ENCODE measurements around the gene GPC3.

The GPC3 gene

DNA sequence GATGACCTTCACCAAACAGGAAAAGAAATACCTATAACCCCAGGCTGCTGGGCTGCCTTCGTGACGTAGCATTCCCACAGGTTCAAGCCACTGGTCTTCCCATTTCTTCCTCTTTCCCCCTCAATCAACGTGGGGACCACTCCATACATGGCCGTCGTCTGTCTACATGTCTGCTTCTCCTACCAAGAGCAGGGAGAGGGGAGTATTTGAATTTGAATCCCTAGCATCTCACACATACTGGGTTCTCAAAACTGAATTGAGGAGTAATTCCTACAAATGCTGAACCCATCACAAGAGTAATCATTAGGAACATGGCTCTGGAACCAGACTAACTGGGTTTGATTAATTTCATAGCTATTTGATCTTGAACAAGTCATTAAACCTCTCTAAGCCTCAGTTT is 17.3 kb downstream of the GPC3 start:
- DNase-seq (ENCODE audit: low read depth), result no peak

DNA sequence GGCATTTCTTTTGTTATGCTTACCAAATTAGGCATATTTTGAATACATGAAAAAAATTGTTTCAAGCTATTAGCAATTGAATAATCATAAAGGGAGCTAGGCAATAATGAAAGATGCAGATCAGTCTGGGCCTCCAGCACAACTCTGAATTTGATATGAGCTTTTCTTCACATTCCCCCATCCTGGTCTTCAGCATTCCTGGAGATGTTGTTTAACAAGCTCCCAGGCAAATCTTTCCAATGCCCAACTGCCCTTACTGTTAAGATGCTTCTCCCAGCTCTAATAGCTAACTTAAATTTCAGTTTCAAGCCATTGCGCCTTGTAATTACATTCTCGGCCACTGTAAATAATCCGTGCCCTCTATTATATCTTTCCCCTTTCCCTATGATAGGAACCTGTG is 19.2 kb downstream of the GPC3 start:
- no peak for DNase-seq (ENCODE audit: low read depth)

DNA sequence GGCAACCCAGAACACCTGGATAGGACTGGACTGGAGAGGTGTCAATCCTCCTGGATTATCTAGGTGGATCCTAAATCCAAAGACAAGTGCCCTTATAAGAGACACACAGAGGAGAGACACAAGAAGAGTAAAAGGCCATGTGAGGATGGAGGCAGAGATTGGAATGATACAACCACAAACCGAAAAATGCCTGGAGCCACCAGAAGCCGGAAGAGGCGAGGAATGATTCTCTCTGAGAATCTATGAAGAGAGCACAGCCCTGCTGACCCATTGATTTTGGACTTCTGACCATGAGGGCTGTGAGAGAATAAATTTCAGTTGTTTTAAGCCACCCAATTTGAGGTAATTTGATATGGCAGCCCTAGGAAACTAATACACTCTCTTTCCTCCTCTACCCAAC is 20.1 kb downstream of the GPC3 start:
- no peak for DNase-seq (ENCODE audit: low read depth)

DNA sequence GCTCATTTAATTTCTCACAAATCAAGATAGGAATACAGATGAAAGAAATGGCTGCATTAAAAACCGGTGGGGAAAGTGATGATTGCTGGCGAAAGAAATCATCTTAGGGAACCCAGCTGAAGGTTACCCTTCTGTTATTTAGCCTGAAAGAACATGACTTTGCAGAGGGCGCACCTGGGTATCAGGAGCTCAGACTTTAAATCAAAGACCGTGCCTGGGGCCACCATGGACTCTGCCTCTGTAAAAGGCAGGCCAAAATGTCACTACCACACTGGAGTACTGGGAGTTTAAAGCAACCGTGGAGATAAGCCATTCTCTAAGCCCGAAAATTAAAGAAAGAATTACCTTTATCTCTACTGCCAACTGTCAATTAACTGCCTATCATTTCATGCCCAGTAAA is 24.3 kb downstream of the GPC3 start:
- DNase-seq (ENCODE audit: low read depth), result no peak

DNA sequence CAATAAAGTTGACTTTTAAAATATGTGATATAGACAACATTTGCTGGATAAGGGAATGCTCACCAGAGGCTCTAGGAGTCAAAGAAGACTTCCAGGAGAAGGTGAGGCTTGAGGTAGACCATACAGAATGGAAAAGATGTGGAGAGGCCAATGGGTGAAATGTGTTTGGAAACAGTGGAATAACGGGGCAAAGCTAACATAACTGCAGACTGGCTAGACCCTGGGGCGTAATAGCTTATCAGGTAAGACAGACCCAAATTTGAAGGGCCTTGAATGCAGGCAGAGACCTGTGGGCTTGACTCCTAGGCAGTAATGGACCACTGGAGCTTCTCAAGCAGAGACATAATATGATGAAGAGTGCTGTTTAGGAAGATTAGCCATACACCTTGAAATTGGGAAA is 25.4 kb downstream of the GPC3 start:
- DNase-seq (ENCODE audit: low read depth), result no peak

DNA sequence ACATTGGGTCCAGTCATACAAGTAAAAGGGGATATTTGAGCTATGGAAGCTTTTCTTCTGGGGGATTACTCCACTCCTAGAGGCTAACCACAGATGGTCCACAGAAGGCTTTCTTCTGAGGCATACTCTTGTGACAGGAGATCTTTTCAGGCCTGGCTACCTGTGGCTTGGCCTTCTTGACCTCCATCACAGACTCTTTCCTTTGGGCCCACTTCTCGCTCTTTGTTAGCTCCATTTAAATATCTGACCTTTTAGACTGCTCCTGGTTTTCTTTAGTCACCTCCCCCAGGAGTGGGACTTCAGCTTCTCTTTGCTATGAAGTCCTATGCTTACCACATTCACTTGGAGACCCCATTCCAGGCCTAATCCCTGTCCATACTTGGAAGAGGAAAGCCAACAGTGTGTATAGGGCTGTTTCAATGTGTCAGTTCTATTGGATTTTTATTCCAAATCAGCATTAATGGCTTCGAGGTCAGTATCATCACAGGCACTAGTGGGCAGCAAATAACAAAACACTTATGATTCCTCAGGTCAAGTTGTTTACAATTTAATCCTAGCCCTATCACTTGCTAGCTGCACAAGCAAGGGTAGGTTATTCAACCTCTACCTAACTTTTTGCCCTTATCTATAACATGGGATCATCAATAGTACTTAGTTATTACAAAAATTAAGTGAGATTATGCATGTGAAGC is 26.3 kb downstream of the GPC3 start:
- no peak for DNase-seq (ENCODE audit: low read depth)

DNA sequence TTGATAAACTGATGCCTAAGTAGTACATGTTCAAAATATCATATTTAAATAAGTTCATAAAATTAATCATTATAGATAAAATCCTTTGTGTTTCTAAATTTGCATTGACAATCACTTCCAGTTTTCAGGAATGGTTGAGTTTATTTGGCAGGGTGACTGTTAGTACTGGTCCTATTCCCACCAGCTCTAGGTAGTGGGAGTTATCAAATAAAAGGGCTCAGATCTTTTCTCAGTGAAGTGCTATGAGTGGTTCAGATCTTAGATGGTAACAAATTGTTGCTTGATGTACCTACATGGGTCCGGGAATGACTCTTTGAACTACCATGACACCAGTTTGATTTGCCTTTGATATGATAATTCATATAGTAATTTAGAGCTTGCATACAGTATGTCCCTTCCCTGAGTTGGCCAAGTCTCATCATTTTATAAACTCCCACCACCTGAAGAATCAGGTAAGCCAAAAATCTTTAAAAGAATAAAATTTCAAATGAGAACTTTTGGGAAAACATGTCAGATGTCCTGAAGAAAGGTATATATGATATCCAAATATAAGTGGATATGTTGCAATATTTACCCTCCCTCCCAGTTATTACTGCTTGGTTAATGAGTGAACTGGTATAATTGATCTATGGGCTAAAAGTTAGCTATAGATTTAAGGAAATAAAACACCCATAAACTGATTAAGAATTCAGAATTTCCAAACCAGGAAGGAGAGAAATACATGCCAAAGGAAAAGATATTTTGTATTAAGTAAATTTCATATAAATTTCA is 28.6 kb downstream of the GPC3 start:
- no peak for DNase-seq (ENCODE audit: low read depth)

DNA sequence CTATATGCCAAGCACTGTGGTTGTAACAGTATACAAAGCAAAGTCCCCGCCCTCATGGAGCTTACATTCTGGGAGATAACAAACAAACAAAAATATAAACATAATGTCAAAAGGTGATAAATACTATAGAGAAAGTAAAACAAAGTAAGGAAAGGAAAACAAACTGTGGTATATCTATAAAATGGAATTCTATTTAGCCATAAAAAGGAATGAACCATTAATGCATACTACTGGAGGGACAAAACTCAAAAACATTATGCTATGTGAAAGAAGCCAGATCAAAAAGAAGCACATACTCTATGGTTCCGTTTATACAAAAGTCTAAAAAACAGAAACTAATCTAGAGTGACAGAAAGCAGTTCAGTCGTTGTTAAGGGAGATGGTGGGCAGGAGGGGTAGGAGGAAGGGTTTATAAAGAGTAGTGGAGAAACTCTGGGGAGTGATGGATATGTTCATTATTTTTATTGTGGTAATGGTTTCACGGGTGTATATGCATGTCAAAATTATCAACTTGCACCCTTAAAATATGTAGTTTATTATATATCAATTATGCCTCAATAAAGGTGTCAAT is 31.5 kb downstream of the GPC3 start:
- no peak for DNase-seq (ENCODE audit: low read depth)

DNA sequence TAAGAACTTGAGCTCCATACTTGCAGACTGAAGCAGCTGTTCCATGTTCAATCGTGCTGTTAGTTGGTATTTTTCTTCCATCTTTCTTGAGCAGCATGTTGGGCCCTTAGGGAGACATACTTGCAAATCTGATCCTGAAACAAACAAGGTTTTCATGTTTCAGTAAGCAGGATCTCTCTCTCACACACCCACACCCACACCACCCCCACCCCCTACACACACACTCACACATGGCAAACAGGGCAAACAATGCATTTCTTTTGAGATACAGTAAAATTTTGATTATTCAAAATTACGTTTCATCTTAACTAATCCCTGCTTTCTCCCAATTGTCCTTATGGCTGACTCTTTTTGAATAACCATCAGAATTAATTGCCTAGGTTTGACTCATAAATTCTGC is 32.3 kb downstream of the GPC3 start:
- no peak for DNase-seq (ENCODE audit: low read depth)

DNA sequence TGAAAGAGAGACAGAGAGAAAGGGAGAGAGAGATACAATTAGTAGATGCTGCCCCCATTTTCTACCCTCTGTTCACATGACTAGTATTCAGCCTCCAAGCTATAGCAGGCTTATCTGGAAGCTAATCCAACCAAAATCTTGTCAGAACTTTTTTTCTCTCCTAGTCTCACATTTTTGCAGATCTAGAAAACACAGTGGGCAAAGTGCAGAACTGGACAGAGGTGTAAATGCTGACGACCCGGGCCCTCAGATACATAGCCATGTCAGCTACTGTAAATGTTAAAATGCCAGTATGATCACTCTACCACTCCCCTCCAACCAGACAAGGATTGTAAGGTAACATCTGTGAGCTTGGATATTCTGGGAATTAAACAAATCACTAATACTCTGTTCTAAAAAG is 34.3 kb downstream of the GPC3 start:
- DNase-seq (ENCODE audit: low read depth), result no peak

DNA sequence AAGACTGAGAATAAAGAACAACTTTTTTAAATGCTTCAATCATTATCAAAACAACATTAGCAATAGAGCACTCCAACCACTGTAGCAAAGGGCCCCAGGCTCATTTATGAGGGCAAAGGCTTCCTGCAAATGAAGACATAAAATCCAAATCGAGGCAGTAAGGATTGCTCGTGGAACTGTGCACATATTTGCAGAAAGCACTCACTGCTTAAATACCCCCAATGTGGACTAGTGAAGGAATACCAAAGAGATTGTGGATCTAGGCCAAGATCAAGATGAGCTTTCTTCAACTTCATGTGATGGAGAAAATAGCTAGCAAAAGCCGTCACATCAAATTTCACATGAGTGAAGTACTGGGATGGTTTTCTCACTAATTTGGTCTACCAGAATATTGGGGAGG is 35.2 kb downstream of the GPC3 start:
- DNase-seq (ENCODE audit: low read depth), result no peak

DNA sequence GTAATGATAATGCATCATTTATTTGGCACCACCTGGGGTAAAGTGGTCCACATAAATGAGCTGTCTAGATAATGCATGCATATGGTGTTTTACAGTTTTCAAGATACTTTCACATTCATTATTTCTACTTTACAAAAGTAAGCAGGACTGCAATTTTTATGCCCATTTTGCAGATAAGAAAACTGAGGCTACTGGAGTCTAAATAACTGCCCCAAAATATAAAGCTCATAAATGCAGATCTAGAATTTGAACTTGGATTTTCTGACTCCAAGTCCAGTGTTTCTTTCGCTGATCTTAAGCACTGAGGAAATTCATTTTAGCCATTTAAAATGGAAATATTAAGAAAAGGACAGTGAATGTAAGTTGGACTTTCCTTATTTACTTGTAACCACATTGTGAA is 36.5 kb downstream of the GPC3 start:
- no peak for DNase-seq (ENCODE audit: low read depth)

DNA sequence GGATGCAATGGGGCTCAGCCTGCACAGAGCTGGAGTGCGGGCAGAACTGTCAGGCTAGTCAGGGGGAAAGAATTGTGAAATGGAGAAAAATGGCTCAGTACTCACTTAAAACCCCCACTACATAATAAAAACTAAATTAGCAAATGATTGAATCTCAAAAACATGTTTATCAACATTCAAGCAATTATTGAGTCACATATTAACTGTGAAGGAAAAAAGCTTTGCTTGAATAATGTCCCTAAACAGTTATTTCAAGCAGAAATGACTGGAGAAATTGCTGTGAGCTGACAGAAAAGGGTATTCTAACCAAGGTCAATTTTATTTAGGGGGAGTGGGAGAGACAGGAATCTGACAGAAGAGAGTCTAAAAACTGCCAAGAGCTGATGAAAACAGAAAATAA is 37.4 kb downstream of the GPC3 start:
- no peak for DNase-seq (ENCODE audit: low read depth)

DNA sequence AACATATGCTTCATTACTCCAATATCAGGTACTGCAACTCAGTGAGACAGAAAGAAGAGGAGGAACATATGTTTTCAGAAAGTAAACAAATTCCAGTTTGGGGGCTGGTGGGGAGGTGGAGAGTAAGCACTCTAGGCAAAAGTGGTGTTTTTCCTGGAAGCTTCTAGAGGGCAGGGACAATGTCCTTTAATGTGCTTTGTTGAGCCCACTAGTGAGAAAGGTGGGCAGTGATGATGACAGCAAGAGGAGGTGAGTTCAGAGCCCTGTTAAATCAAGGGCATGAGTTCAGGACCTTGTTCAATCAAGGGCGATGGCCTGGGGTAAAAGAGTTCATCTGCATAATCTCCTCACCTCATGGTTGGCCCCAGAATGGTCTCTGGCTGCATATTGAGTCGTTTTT is 38.4 kb downstream of the GPC3 start:
- DNase-seq (ENCODE audit: low read depth), result no peak

DNA sequence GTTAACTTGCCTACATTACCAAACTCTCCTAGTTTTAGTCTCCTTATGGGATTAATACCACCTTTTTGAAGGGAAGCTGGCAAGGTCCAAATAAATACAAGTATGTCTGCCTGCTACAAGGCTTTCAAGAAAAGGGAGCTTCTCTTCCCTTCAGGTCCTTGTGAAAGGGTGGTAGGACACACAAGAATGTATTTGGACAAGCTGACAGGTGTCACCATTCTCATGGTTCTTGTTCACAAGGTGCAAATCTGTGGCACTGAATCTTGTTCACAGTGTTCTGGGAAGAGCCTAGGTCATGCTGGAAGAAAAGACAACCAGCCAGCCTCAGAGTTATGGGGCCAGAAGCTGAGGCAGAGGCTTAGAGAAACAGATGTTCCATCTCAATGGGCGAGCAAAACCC is 41.9 kb downstream of the GPC3 start:
- no peak for DNase-seq (ENCODE audit: low read depth)

DNA sequence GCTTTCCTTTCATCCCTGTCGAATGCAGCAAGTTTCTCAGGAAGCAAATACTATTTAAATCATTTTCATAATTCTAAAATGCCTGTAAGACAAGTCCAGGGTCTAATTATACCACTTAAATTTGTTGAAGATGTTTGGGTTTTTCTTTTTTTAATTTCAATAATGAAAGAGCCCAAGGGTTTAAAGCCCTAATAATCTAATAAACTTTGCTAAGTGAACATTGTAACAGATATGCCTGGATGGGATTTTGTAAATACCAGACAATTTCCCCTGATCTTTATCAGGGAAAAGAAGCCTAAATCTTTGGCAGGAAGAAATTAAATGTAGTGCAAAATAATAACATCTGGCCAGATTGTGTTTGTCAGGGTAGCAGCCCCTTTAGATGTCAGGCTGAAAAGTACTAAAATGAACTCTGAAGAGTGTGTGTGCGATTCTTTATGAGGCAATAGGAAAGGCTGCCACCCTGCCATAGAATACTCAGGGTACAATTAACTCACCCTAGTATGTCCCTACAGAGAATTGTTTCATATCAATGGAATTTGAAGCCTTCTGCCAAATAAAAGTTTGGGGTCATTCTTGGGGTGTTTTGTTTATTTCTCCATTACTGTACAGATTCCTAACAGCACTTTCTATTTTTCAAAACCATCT is 45.6 kb downstream of the GPC3 start:
- DNase-seq (ENCODE audit: low read depth), result no peak

DNA sequence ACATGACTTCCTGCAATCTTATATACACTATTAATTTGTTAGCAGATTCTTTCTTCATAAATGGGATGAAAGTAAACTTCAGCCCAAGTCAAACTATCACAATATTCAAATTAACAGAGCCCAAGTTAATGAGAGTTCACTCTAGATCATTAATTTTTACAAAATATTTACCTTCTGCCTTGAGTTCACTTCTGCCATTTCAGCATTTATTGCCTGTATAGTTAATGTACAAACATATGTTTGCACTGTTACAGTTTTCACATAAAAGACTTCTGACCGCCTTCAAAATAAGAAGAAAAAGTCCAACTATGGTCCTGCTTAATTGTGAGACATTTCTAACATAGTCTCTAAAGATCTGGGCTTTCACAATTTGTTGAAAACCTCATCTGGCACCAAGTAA is 46.9 kb downstream of the GPC3 start:
- DNase-seq (ENCODE audit: low read depth), result no peak

DNA sequence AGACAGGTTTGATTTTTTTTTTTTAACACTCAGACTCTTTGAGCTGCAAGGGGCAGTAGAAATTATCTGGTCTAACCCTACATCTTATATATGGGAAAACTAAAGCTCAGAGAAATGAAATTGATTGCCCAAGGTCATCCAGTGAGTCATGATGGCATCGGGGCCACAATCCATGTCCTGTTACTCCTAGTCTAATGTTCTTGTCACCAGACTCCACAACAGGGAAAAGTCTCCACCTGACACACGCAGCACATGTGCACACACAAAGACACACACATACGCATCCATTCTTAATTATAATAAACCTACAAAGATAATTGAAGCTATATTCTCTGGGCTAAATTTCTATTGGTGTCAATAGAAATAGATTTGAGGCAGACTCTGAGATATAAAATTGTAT is 48.4 kb downstream of the GPC3 start:
- DNase-seq (ENCODE audit: low read depth), result no peak

DNA sequence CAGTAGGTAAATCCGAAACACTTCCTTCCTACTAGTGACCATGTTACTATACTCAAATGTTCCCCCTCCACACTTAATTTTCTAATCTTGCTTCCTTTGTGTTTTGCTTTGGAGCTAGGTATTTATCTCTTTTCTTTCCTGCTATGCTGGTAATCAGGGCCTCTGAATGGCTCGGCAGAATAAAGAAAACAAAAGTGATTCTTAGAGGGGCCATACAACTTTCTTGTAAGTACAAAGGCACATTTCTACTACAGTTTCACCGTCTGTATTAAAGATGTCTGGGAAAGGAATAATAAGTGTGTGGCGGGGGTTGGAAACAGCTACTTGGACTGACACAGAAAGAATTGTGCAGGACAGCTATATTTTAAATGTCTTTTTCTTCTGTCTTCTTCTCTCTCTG is 50.3 kb downstream of the GPC3 start:
- no peak for DNase-seq (ENCODE audit: low read depth)

DNA sequence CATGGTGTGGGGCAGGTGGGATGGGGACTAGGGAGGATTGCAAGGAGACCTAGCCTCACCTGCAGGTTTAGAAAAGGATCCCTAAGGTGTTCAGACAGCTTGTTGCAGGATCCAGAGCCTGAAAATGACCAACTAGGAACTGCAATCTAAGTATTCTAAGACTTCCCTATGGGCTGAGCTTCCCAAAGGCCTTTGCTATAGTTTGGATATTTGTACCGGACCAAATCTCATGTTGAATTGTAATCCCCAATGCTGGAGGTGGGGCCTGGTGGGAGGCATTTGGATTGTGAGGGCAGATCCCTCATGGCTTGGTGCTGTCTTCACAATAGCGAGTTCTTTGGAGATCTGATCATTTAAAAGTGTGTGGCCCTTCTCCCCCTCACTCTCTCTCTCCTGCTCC is 52.1 kb downstream of the GPC3 start:
- no peak for DNase-seq (ENCODE audit: low read depth)

DNA sequence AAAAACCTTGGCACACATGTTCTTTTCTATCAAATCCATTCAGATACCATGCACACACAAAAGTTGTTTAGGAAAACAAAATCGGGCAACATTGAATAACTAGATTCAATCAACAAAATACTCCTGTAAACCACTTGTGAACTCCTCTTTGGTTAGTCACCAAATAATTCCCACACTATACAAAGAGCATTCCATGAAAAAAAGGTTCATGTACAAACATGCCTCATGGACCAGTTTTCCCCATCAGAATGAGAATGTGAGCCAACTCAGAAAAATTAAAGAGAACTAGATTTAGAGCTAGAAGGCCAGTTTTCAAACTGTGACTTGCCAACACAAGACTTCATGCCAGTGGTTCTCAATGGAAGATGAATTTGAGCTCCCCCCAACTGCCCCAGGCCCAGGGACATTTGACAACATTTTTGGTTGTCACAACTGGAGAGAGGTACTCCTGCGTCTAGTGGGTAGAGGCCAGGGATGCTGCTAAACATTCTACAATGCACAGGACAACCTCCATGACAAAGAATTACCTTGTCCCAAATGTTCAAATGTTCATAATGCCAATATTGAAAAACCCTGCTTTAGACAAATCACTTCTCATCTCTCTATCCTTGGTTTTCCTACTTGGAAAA is 55.4 kb downstream of the GPC3 start:
- no peak for DNase-seq (ENCODE audit: low read depth)

DNA sequence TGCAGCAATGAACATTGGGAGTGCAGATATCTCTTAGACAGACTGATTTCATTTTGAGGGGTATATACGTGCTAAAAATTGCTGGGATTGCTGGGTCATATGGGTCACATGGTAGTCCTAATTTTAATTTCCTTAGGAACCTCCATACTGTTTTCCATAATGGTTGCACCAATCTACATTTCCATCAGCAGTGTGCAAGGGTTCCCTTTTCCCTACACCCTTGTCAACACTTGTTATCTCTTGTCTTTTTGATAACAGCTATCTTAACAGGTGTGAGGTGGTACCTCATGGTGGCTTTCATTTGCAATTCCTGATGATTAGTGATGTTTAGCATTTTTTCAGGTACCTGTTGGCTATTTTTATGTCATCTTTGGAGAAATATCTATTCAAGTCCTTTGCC is 57.0 kb downstream of the GPC3 start:
- no peak for DNase-seq (ENCODE audit: low read depth)

DNA sequence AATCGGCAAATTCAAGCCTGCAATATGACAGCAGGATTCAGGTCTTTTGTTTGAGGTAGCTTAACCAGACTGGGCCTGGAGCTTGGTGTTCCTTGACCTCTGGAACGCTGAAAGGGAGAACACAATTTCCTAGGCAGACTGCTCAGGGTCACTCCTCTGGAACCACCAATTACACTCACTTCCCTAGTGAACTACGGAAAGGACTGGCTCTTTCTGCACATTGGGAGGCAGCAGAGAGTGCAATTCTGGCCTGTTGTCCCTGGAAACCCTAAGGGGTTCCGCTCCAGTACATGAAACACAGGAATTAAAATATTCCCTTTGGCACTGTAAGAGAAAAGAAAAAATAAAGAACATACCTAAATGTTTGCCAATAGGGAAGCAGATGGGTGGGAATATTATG is 58.6 kb downstream of the GPC3 start:
- no peak for DNase-seq (ENCODE audit: low read depth)

Measured in activated T-helper 1 cell treated with Interleukin-2 at 50 U/mL for 16 hours (primary cell).